Measurements from ENCODE around the gene ERG28. TPM values are rescaled to one million over a fixed set of nuclear protein-coding genes. Genes with fewer than 3 reads are reported as not detected.

ERG28 gene, protein sequence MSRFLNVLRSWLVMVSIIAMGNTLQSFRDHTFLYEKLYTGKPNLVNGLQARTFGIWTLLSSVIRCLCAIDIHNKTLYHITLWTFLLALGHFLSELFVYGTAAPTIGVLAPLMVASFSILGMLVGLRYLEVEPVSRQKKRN
- total RNA-seq (1 to 10 TPM; 4.2 to 9.5 (median 6.5) TPM), polyA plus RNA-seq (10 to 100 TPM in 1 of 2 donors, 1 to 10 TPM in 1; 9.7 to 13.2 TPM)

DNA sequence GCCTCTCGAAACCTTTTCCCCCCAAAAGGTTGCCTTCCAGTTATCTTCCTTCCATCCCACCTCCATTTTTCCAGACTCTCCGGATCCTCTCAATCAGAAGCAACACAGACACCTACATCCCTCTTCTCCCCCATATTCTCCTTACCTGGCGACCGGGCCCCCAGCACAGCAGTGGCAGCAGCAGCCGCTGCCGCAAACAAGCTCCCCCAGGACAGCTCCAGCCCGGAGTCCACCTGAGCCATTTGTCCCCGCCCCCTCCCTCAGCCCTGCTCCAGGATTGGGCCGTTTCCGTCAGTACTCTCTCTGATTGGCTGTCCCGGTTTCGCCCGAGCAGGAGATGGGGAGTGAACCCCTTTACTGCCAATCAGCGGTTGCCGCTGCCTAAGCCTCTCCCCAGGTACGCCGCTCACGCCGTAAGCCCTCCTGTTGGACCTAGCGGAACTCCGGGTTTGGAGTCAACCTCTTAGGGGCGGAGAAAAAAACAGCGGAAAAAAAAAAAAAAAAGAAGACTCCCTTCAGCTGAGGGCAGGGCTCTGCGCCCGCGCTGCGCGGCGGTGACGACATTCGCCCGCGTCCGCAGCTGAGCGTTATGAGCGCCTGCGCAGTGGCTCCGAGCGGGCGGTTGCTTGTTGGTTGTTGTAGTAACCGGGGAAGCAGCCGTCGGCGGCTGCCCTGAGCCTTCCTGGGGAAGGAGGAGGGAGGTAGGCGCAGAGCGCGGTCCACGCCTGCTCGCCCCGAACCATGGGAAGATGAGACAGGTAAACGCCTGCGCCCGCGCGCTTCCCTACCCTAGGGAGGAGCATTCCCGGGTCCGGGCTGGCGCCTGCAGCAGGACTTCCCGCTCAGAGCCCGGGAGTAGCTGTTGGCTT, at the start of gene ERG28, which contains the start of gene TTLL5:
ERG28 (minus strand) TSS at position 247 of the 869 bp plus-strand sequence. CDS start 3,374 bp downstream, outside the sequence.
TTLL5 (plus strand) TSS at position 617 of the 869 bp plus-strand sequence. CDS start 1,904 bp downstream, outside the sequence.
- Histone ChIP-seq H3K27ac (peak within 1 kb of the TSS; percentile 86 to 90 (median 89)), H3K4me1 (peaks cover 0 to 13% (median 0%) of the 10 kb centered on the region in 3 donors), H3K9me3 (no peaks in the 10 kb centered on the region), H3K36me3 (peaks cover 0 to 4% (median 0%) of the 10 kb centered on the region in 3 donors), H3K4me3 (peak within 1 kb of the TSS; percentile 47 to 97 (median 92)), H3K27me3 (no peaks in the 10 kb centered on the region)
- intact Hi-C loops (cut with DNase I), result no loop called here
- FAIRE-seq, result peak; percentile 90
- 0% methylated on average over 57 to 60 of the region's 60 CpGs for WGBS, 2 donors
- ATAC-seq, result peak; percentile 92 to 97 (median 94)
- TF ChIP-seq, protein P1, sequence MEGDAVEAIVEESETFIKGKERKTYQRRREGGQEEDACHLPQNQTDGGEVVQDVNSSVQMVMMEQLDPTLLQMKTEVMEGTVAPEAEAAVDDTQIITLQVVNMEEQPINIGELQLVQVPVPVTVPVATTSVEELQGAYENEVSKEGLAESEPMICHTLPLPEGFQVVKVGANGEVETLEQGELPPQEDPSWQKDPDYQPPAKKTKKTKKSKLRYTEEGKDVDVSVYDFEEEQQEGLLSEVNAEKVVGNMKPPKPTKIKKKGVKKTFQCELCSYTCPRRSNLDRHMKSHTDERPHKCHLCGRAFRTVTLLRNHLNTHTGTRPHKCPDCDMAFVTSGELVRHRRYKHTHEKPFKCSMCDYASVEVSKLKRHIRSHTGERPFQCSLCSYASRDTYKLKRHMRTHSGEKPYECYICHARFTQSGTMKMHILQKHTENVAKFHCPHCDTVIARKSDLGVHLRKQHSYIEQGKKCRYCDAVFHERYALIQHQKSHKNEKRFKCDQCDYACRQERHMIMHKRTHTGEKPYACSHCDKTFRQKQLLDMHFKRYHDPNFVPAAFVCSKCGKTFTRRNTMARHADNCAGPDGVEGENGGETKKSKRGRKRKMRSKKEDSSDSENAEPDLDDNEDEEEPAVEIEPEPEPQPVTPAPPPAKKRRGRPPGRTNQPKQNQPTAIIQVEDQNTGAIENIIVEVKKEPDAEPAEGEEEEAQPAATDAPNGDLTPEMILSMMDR (IDR thresholded peaks at IDR 0.05), result no peak
- DNase-seq, result peak; percentile 98 to 99 (median 98)

DNA sequence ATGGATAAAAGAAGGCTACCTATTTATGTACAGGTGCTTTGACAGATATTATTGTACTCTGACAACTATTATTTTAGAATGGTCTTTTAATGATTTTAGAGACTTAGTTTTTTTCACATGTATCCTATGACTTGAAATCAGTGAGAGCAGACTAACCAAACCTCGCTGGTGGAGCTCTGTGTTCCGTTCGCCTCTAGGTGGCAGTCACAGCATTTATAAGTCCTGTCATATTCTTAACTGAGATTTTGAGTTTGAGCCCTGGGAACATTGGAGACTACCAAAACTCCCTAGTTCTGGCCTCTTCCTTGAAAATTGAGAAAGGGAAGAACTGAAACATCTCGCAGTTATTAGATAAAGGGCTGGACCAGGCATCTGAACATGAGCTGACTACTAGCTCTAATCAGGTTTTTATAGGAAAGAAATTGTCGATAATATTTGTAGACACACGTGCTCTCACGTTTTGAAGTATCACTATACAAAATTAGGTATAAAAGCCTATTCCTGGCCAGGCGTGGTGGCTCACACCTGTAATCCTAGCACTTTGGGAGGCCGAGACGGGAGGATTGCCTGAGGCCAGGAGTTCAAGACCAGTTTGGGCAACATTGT, 48.6 kb upstream of the ERG28 start:
- H3K4me1 ChIP-seq, result peaks cover 15 to 18% (median 17%) of the 10 kb centered on the region in 3 donors
- intact Hi-C loops (cut with DNase I), result loop anchor here in 2 of 3 donors (5.0 kb wide), 1 partner anchor 273 kb away; the partner anchor contains the start of gene TGFB3 (in 2 of the 2)
- H3K36me3 ChIP-seq, result no peaks in the 10 kb centered on the region
- no peaks in the 10 kb centered on the region for H3K27me3 ChIP-seq
- peak; percentile 36 to 74 (median 66) for ATAC-seq
- no peak overlapping the region for H3K4me3 ChIP-seq
- DNase-seq, result peak; percentile 62 to 83 (median 68)
- no peaks in the 10 kb centered on the region for H3K9me3 ChIP-seq
- FAIRE-seq, result peak; percentile 95
- 48 to 50% methylated on average over 10 of the region's 10 CpGs for WGBS, 2 donors
- TF ChIP-seq, protein P1 (IDR thresholded peaks at IDR 0.05), result peak; percentile 43 to 74 (median 66)
- H3K27ac ChIP-seq, result no peak overlapping the region

DNA sequence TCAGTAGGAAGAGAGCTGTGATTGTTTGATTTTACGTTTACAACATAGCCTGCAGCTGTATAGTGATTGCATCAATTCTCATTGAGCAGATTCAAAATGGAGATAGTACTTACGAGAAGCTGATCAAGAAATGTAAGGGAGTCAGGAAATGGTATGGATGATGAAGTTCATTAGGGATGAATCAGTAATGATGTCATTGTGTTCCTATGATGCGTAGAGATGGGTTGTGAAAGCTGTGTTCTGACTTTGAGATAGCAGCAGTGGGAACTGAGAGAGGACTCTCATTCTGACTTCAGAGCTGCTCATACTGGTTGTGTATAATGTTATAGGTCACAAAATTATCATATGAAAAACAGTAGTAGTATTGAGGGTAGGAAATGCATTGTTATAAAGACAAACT, 44.3 kb upstream of the ERG28 start:
- ATAC-seq, result no peak
- intact Hi-C loops (cut with DNase I), result loop anchor here in 2 of 3 donors (5.0 kb wide), 1 partner anchor 277 kb away; the partner anchor contains the start of gene TGFB3 (in 2 of the 2)
- Histone ChIP-seq H3K9me3 (no peaks in the 10 kb centered on the region), H3K4me3 (no peak overlapping the region), H3K36me3 (peaks cover 0 to 4% (median 0%) of the 10 kb centered on the region in 3 donors), H3K27ac (no peak overlapping the region), H3K27me3 (no peaks in the 10 kb centered on the region), H3K4me1 (no peaks in the 10 kb centered on the region)
- no peak for DNase-seq
- WGBS, 2 donors, result 90 to 92% methylated on average over 3 of the region's 3 CpGs
- TF ChIP-seq, protein P1 (IDR thresholded peaks at IDR 0.05), result no peak
- FAIRE-seq, result no peak

DNA sequence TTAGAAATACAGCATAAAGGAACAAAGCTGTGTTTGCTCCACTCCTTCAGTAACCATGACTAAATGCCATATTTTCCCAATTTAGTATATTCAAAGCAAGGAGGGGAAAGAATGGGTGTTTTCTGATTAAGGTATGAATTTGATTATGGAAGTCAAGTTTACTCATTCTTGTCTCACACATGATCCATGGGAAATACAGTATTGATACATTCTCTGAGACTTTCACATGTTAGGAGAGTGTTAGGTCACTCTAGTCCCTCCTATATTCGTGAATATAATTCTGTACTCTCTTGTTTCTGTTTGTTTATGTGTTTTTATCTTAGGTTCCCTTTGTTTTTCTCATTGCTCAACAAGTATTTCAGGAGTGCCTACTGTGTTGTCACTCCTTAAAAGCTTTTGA, 42.8 kb upstream of the ERG28 start:
- Histone ChIP-seq H3K4me1 (no peaks in the 10 kb centered on the region), H3K27me3 (no peaks in the 10 kb centered on the region), H3K27ac (peak overlapping the region in 1 of 4 donors; percentile 32), H3K4me3 (no peak overlapping the region), H3K36me3 (peaks cover 0 to 7% (median 5%) of the 10 kb centered on the region in 3 donors), H3K9me3 (no peaks in the 10 kb centered on the region)
- FAIRE-seq, result no peak
- TF ChIP-seq, protein P1 (IDR thresholded peaks at IDR 0.05), result no peak
- WGBS, 2 donors, result 55 to 67% methylated on average over 1 of the region's 1 CpG
- no peak for DNase-seq
- ATAC-seq, result no peak
- intact Hi-C loops (cut with DNase I), result no loop called here
